Fibroblast of lung (primary cell): ENCODE measurements around the gene AFAP1. TPM values are rescaled to one million over a fixed set of nuclear protein-coding genes. Genes with fewer than 3 reads are reported as not detected.
A peak's percentile ranks its signal among the peaks of the same experiment; 100 is the strongest.

Experiments
- DNase-seq, 2 donors: peaks; one replicate each; pipeline versions ENCODE4 v3.0.0 to v3.0.0-alpha.2; 2010; ENCODE audit warnings: low read depth in 2 of 2
- H2AFZ ChIP-seq: 2 replicates; pipeline ENCODE4 v1.5.1; 2012; ENCODE audit warnings: low read length, control low read depth, inconsistent platforms
- H3K27ac ChIP-seq: 2 replicates; pipeline ENCODE4 v1.5.1; 2011; ENCODE audit warnings: low read length, control low read depth; ENCODE audit not compliant: insufficient read depth
- H3K27me3 ChIP-seq: 2 replicates; pipeline ENCODE4 v1.5.1; 2011; ENCODE audit warnings: mild to moderate bottlenecking, low read length; ENCODE audit not compliant: control insufficient read depth, insufficient read depth
- H3K36me3 ChIP-seq: 2 replicates; pipeline ENCODE4 v1.5.1; 2011; ENCODE audit warnings: low read length; ENCODE audit not compliant: control insufficient read depth, insufficient read depth
- H3K4me1 ChIP-seq: 2 replicates; pipeline ENCODE4 v1.5.1; 2011; ENCODE audit warnings: low read length; ENCODE audit not compliant: control insufficient read depth, insufficient read depth; ENCODE audit errors: extremely low read depth
- H3K4me2 ChIP-seq: 2 replicates; pipeline ENCODE4 v1.5.1; 2011; ENCODE audit warnings: low read length, control low read depth; ENCODE audit not compliant: insufficient read depth; ENCODE audit errors: extremely low read depth
- H3K4me3 ChIP-seq, 4 experiments: fragments of 200-600 bp in 1 of 4; sonication (generic) in 1 of 4; replicated peaks in 1 of 4; 2 replicates each; pipeline ENCODE4 v1.5.1; 2011 to 2016; ENCODE audit warnings: low read length in 4 of 4, low read depth in 3 of 4, mild to moderate bottlenecking in 3 of 4, control low read depth in 2 of 4, inconsistent platforms in 1 of 4, mixed read lengths in 1 of 4; ENCODE audit not compliant: insufficient read depth in 1 of 4; ENCODE audit errors: control extremely low read depth in 1 of 4
- H3K79me2 ChIP-seq: 2 replicates; pipeline ENCODE4 v1.5.1; 2012; ENCODE audit warnings: mild to moderate bottlenecking, low read length, inconsistent platforms; ENCODE audit not compliant: control insufficient read depth, insufficient read depth
- H3K9ac ChIP-seq: 2 replicates; pipeline ENCODE4 v1.5.1; 2011; ENCODE audit warnings: mild to moderate bottlenecking, low read length, control low read depth; ENCODE audit not compliant: insufficient read depth
- H3K9me3 ChIP-seq: 2 replicates; pipeline ENCODE4 v1.5.1; 2012; ENCODE audit warnings: low read depth, low read length; ENCODE audit not compliant: control insufficient read depth, insufficient read depth
- H4K20me1 ChIP-seq: 2 replicates; pipeline ENCODE4 v1.5.1; 2011; ENCODE audit warnings: low read length; ENCODE audit not compliant: control insufficient read depth, insufficient read depth; ENCODE audit errors: extremely low read depth
- EZH2 ChIP-seq: IDR thresholded peaks from 2 replicates; pipeline ENCODE4 v1.5.1; 2012; ENCODE audit warnings: low read length, control low read depth, mild to moderate bottlenecking; ENCODE audit errors: missing control alignments
- polyA plus RNA-seq, 2 donors: library from polyadenylated mRNA; depleted of rRNA in 1 of 2; stranded (reverse) in 1 of 2; unstranded in 1 of 2; fragments of >200 nt; gene quantifications; 2 replicates each; pipeline ENCODE4 v1.2.1, GENCODE V29; 2011 to 2012; ENCODE audit warnings: missing spikeins in 1 of 2
- total RNA-seq: library from RNA; depleted of rRNA; stranded (reverse); fragments of >200 nt; gene quantifications from 2 replicates; pipeline ENCODE4 v1.2.1, GENCODE V29; 2014
- TF ChIP-seq, protein P1 (sequence below), 2 donors: IDR thresholded peaks in 1 of 2; conservative IDR thresholded peaks in 1 of 2; 1 replicate in 1 of 2; 2 replicates in 1 of 2; pipeline ENCODE4 v1.5.1; 2011 to 2012; ENCODE audit warnings: low read length in 2 of 2, control low read depth in 1 of 2, inconsistent platforms in 1 of 2, low read depth in 1 of 2, mild to moderate bottlenecking in 1 of 2

AFAP1 gene
- total and polyA plus RNA-seq, 2 donors (not counting 1 experiment from before 2014, with no cell fraction given) = 21.8 to 30.1 TPM

DNA sequence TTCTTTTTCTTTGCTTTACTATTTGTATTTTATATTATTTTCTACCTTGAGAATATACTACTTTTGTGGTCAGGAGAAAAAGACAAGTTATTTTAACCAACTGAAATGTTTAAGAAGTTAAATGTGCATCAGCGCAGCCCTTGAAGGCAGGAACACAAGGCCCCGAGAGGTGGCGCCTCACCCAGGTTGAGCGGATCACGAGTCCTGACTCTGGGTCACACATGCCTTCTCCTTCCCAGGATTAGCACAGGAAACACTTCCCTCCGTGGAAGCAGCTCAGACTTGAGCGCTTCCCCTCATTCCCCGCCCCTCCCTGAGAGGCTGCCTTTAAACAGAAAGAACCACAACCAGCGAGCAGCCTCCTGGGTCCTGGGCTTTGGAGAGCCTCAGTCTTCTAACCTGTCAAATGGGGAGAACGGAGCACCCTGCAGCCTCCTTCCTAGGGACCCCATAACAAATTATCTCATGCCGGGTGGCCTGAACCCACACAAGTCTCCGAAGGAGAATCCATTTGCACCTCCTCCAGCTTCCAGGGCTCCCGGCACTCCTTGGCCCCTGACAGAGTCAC is 217.6 kb downstream of the AFAP1 start:
- Histone ChIP-seq H3K4me3 (no peak overlapping the region), H4K20me1 (no peaks in the 10 kb centered on the region), H3K4me2 (no peak overlapping the region), H3K27ac (no peak overlapping the region), H3K27me3 (no peaks in the 10 kb centered on the region), H3K4me1 (no peaks in the 10 kb centered on the region), H3K9ac (no peak overlapping the region), H2AFZ (no peak overlapping the region), H3K36me3 (no peaks in the 10 kb centered on the region), H3K9me3 (no peaks in the 10 kb centered on the region), H3K79me2 (no peaks in the 10 kb centered on the region)
- TF ChIP-seq, protein P1, sequence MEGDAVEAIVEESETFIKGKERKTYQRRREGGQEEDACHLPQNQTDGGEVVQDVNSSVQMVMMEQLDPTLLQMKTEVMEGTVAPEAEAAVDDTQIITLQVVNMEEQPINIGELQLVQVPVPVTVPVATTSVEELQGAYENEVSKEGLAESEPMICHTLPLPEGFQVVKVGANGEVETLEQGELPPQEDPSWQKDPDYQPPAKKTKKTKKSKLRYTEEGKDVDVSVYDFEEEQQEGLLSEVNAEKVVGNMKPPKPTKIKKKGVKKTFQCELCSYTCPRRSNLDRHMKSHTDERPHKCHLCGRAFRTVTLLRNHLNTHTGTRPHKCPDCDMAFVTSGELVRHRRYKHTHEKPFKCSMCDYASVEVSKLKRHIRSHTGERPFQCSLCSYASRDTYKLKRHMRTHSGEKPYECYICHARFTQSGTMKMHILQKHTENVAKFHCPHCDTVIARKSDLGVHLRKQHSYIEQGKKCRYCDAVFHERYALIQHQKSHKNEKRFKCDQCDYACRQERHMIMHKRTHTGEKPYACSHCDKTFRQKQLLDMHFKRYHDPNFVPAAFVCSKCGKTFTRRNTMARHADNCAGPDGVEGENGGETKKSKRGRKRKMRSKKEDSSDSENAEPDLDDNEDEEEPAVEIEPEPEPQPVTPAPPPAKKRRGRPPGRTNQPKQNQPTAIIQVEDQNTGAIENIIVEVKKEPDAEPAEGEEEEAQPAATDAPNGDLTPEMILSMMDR (conservative IDR thresholded peaks at IDR 0.05 in 1 of 2, IDR thresholded peaks at IDR 0.05 in 1 of 2; ENCODE audit: low read depth in 1 of 2, low read length in 2 of 2) = peak in 1 of 2 donors; percentile 21
- no peak for TF ChIP-seq EZH2
- peak in 1 of 2 donors; percentile 14 for DNase-seq

DNA sequence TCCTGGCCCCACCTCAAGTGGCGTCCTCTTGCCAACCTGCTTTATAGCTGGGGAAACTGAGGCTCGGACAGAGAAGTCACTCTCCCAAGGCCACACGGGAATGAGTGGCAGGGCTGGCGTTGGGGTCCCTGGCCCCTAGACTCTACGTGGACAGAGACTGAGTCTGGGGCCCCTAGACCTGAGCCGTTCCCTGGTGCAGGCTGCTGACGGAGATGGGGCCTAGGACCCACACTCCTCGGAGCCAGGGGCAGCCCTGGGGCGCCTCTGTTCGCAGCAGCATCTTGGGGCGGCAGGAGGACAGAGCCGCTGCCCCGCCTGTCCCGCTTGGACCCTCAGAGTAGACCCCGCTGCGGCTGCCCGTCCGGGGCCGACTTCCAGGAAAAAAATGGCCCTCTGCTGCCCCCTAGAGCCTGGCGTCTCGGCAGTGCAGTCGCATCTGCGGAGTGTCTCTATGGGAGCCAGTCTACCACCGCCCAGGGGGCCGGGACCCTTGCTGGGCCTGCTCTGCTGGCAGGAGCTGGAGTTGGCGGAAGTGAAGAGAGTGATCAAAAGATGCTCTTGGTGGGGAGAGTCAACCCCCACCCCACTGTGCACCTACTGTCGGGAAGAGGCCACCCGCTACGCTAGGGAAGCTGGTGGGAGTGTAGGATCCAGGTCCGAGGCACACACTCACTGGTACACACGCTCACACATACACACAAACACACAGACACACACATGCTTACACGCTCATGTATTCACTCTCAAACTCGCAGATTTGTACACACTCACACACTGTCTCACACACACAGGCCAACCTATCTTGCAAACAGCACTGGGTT is 220.1 kb downstream of the AFAP1 start:
- TF ChIP-seq EZH2 = no peak
- TF ChIP-seq, protein P1 (conservative IDR thresholded peaks at IDR 0.05 in 1 of 2, IDR thresholded peaks at IDR 0.05 in 1 of 2; ENCODE audit: low read depth in 1 of 2, low read length in 2 of 2) = peak; percentile 65 to 80
- Histone ChIP-seq H3K36me3 (no peaks in the 10 kb centered on the region), H4K20me1 (no peaks in the 10 kb centered on the region), H3K27ac (no peak overlapping the region), H3K79me2 (no peaks in the 10 kb centered on the region), H3K9ac (no peak overlapping the region), H2AFZ (no peak overlapping the region), H3K4me3 (no peak overlapping the region), H3K27me3 (no peaks in the 10 kb centered on the region), H3K9me3 (no peaks in the 10 kb centered on the region), H3K4me1 (no peaks in the 10 kb centered on the region), H3K4me2 (no peak overlapping the region)
- DNase-seq = peak; percentile 18 to 29

DNA sequence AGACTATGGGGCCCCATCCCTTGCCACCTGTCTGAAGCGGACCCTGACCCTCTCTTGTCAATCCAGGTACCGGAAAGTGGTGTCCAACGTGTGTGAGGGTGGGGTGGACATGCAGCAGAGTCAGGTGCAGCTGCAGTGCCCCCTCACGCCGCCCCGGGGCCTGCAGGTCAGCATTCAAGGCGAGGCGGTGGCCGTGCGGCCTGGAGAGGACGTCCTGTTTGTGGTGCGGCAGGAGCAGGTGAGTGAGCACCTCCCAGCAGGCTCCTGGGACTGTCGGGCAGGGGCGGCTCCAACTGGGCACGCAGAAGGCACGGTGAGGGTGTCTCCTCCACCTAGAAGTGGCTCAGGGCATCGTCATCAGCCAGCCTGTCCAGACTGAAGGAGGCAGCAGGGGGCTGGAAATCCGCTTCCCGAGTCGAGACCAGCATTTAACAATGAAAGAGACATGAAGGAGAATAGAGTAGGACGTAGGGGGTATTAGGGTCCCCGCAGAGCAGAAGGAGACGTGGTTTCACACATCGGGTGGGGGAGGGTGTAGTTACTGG is 221.6 kb downstream of the AFAP1 start:
- Histone ChIP-seq H3K4me3 (no peak overlapping the region), H3K9me3 (no peaks in the 10 kb centered on the region), H3K4me1 (no peaks in the 10 kb centered on the region), H2AFZ (no peak overlapping the region), H3K9ac (no peak overlapping the region), H3K36me3 (no peaks in the 10 kb centered on the region), H3K4me2 (no peak overlapping the region), H4K20me1 (no peaks in the 10 kb centered on the region), H3K79me2 (no peaks in the 10 kb centered on the region), H3K27ac (no peak overlapping the region), H3K27me3 (no peaks in the 10 kb centered on the region)
- no peak for DNase-seq
- TF ChIP-seq, protein P1 (conservative IDR thresholded peaks at IDR 0.05 in 1 of 2, IDR thresholded peaks at IDR 0.05 in 1 of 2; ENCODE audit: low read depth in 1 of 2, low read length in 2 of 2) = no peak
- TF ChIP-seq EZH2 = no peak
